Stimulated activated CD4-positive, alpha-beta T cell treated with anti-CD3 and anti-CD28 coated beads, Interleukin-2, amount 100 ng/mL, for 24 hours (primary cell): ENCODE results near the gene SEC16B.

Source experiments
- DNase-seq, 2 donors: peaks; one replicate each; pipeline ENCODE4 v3.0.0-alpha.2; 2020

Gene SEC16B

GRCh38 chr1:177978530-177978929, 8.7 kb upstream of the SEC16B start:
- DNase-seq: no peak

DNA sequence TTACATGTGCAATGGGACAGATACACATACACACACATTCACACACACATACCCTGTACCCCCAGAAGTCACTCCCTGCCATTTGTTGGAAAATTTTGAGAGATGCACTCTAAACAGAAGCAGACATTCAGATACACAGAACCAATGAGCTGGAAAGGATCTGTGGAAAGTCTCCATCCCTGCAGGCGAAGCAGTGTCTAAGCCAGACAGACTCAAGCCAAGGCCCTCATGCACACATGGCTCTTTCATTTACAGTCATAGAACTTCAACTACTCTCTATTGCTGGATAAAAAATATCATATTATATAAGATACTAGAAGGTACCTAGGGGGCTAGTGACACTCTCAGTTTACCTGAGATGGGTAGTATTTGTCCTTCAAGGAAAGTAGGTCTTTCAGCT, 7.3 kb upstream of the SEC16B start:
- no peak for DNase-seq

DNA sequence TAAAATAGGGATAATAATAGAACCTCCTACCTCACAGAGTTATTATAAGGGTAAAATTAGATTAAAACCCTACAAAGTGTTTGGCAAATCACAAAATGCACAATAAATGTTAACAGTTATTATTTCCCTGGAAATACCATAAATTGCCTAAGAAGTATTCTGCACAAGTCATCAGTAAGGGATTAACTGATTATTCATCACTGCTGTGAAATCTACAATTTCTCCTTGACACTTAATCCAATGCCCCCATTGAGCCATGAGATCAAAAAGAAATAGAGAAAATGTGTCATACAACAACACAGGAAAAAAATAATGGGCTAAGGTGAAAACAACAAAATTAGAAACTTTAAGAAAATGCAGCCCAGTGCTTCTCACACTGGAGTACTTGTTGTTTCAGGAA, 6.7 kb upstream of the SEC16B start:
- DNase-seq: no peak

DNA sequence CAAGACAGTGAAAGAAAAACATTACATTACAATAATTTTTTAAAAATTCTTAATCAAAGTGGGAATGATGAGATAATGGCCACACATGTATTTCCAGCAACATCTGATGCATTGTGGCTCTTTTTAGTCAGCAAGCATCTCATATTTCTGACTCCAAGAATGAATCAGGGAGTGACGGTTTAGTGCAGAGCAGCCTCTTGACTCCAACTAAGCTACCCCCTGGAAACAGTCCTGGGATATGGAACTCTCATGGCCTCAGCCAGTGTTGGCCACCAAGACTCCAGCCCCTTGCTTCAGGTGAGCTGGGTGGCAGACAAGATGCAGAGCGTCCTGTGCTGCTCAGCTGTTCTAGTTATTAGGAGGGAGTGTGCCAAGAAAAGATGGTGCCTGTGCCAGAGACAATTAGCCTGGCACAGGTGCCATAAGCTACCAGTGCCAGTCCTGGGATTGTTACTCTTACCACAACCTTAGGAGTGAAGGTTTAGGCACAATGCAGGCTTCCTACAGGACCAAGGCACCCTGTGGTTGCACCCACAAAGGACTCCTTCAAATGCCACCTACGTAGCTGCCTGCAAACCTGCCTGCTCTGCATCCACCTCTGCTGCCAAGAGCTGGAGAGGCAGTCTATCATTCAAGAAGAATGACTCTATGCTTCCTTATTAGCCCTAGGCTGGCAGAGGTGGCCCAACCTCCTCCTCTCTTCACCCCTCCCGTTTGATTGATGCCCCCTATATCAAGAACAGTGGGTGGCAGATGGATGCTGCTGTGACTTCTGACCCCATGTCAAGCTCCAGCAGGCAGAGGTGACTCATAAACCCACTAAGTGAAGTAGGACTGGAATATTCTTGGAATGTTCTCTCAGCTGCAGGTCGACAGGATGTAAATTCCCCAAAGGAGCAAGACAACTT, 6.0 kb upstream of the SEC16B start:
- DNase-seq: no peak

GRCh38 chr1:177973585-177973984, 3.7 kb upstream of the SEC16B start:
- DNase-seq: no peak

DNA sequence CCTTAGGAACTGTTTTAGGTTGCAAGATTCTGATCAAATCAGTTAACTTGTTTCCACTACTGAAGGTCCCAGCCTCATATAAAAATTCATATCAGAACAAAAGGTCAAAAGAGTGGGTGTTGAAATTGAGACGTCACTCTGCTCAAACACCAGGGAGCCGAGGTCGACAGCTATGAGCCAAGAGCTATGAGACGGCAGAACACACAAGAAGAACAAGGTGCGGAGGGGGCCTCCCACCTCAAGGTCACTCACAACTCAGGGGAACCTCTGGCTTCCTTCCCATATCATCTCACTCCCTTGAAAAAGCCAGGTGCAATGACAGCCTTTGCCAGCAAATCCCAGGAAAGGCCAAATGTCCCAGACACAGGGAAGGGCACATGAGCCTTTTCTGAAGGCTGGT, 749 bp downstream of the SEC16B start:
- no peak for DNase-seq

- DNase-seq: no peak
Observed at GRCh38 chr1:177966199-177966598, 3.7 kb downstream of the SEC16B start.

DNA sequence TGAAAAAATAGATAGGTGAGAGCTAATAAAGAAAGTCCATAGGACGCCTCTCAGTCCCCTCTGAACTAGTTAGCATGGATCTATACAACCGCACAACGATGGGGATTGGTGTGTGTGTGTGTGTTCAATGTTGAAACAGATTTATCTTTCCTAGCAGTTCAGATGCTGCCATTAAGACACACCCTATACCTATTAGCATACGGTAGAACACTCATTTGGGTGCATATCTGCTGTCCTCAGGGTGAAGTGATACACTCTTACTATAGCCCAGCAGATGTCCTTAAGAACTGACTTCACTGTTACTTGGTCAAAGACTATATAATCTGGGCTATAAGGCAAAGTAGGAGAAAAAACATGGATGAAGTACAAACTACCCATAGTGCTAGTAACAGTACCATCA, 4.6 kb downstream of the SEC16B start:
- no peak for DNase-seq

DNA sequence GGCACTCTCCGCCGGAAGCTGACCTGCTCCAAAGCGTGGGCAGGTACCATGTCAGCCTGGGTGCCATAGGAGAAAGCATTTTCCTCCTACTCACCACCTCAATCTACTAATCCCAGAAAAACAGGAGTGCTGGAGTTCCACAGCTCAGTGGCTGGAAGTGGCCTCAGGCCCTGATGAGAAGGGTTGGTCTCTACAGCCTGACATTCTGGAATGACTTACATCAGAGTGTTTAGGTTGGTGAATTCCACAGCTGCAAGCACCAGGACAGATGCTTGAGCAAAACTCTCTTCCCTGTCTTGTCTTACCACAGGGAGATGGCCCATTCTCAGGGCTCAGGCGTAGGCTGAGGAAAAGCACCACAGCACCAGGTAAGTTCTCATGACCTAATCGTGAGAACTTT, 5.5 kb downstream of the SEC16B start:
- no peak for DNase-seq

DNA sequence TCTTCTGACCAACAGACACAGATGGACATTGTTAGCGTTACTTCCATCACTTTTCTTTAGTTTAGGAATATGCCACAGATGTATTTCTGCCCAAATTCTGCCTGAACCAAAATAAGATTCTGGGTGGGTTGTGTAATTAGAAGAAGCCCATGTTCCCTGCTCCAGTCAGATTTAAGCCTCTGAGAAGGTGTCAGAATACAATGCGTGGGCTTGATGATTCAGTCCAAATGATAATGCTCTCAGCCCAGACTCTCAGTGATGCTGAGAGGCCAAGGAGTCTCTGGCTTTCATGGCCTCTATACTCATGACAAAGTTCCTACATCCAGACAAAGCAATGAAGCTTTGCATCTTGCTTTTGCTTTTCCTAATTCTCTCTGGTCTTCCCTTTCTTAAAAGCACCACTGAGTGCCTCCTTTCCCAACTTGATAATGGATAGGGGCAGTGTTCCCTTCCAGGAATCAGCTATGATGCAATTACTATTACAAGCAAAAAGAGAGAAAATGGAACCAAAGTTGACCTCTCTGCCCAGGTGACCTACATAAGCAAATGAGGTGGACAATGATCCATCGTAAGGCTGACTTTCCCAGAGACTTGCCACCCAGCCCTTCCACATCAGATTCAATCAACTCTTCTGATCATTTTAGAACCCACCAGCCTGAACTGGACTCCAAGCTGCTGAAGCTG, 8.8 kb downstream of the SEC16B start:
- DNase-seq: no peak

DNA sequence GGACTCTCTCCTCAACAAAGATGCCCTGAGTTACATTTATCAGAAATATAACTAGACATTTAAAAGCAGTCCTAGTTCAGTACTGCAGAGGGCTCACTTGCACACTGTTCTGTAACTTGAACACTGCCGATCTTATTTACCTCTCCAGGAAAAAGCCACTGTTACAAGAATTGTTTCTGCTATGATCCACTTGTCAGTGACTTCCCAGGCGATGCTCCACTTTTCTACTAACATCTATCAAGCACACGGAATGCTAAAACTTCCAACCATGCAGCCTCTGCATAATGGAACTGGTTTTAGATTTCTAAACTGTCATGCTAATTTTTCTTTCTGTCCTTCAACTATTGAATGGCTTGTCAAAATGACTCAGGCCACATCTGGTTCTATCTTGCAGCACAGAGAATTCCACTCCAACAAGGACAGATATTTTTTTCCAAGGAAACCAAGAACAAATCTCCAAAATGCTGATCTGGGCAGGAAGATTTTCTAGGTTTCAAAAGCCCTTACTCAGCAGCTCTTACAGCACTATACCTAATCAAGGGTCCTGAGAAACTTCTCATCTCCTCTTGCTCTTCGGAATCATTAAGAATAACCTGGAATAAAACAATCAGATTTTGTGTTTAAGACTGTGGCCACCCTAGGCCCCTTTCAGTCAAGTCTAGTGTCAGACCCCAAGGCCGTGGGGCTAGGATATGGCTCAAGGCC, 9.9 kb downstream of the SEC16B start:
- DNase-seq: no peak

- no peak for DNase-seq
Observed at GRCh38 chr1:177958092-177958491, 11.8 kb downstream of the SEC16B start.

DNA sequence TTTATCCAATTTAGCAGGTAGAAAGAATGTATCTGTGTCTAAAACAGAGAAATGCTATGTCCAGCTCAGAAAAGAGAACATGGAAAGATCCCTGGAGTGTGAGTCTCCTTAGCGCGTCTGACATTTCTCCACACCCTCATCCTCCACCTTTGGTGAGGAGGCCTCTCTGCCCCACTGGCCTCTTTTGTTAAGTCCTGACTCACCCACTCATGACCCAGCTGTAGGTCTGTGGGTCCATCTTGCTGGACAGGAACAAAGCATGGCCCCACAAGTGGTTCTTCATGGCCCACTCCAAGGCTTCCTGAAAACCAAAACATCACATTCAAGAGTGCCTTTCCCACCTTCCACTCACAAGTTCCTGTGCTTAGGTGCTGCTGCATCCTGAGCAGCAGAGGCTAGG, 15.8 kb downstream of the SEC16B start:
- DNase-seq: no peak

DNA sequence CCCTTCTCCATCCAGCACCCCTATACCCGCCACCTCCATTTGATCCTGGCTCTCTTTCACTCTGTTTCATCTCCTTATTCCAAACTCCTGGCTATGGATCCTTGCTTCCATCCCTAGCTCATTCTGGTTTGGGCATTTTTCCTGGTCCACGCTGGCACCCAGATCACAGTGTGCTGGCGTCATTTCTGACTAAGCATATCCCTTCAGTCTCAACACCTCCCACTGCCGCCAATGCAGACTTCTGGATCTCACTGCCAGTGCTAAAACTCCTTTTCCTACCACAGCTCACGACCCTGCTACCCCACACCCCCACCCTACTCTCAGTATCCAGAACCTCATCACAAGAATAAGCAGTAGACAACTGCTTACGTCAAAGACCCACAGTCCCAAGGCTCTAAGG, 16.3 kb downstream of the SEC16B start:
- no peak for DNase-seq

- no peak for DNase-seq
Observed at GRCh38 chr1:177952691-177953090, 17.2 kb downstream of the SEC16B start.

DNA sequence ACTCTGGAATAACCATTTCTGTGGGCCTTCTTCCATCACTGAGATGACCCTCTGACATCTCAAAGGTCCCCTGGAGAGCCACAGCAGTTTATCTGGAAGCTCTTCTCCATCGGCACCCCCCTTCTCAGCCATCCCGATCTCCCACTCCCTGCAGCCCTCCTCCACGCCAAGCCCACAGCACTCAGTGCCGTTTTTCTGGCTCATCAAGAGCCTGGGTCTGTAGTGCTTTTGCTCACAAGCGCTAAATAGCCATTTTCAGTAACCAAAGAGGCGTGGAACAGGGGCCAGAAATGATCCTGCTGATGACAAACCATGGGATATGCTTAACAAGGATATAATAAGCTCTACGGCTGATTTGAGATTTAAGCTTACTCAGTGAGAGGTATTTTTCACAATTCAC, 17.6 kb downstream of the SEC16B start:
- DNase-seq: no peak

- DNase-seq: no peak
Observed at GRCh38 chr1:177950506-177950905, 19.4 kb downstream of the SEC16B start.

DNA sequence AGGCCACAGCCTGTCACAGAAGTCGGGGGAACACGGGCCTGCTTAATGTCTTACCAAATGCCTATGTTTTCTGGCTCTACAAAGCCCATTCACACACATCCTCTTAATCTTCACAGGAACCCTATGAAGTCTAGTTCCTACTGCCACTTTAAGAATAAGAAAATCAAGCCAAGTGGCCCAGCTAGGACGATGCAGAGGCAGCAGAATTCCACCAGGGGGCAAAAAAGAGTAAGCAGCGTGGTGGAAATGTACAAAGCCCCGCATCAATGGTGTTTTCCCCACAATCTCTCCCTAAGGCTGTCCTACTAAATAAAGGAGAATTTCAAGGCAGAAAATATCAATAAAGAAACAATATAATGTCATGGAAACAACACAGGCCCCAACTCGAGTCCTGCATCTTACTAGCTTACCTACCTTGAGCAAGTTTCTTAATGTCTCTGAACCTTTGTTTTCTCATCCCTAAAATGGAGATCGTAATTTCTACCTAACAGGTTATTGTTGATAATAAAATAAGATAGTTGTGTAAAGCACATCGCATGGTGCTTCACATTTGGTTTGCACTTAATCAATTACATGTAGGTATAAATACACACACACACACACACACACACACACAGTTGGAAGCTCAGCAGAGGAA, 21.4 kb downstream of the SEC16B start:
- DNase-seq: peak in 1 of 2 donors; percentile 20

DNA sequence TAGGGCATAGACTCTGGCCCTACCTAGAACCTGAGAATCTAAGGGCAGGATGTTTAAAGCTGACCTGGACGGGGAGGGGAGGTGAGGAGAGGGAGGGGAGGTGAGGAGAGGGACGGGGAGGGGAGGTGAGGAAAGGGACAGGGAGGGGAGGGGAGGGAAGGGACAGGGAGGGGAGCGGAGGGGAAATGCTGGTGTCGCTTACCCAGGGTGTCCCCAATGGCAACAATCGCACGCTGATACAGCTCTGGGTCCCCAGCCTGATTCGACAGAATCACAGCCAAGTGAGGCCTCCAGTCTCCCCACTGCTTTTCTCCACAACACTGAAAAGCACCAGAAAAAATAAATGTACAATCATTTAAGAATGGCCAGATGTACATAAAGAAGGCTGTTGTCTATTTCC, 22.2 kb downstream of the SEC16B start:
- DNase-seq: no peak

GRCh38 chr1:177945943-177946650, 23.8 kb downstream of the SEC16B start:
- DNase-seq: peak in 1 of 2 donors; percentile 47

DNA sequence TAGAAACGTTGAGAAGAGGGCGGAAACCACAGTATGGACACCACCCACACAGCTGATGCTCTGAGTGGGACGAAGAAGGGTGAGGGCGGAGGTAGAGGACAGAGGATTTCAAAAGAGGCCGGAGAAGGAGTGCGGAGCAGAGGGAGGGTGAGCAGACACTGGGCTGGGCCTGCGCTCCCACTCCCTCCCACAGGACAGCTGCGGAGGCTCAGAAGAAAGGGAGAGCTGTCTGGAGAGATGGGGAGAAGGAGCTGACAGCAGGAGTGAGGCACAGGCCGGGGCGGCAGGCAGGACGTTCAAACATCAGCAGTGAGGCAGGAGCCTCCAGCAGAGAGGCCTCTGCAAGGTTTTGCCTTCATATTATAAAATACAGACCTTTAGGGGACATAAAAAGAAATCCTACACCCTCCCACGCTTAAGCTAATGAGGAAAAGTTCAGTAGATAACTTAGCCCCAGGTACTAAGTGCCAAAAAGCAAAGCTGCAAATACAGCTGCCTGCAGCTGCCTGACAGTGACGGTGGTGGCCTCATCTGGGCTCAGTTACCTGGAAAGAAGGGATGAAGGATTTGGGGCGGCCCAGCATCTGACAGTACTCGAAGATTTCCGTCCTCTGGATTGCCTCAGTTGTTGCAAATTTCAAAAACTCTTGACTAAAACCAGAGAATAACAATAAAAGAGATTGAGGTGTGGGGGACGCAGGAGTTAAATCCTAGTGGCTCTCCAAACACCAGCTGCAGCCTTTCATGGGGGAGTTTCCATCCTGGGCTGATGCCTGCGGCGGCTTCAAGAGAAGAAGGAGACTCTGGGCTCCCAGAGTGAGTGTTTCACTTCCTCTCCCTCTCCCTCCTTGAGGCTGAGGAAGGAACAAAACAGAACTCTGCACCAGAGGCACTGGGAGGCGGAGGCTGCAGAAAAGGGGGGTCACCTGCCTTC, 25.6 kb downstream of the SEC16B start:
- no peak for DNase-seq
